ENCODE data around the gene SLIT3.

Gene SLIT3

GRCh38 chr5:168878135-168878745, 422.7 kb downstream of the SLIT3 start:
- FAIRE-seq, result no peak

- no peak for FAIRE-seq
Measured at GRCh38 chr5:168877132-168877892, 423.6 kb downstream of the SLIT3 start.

GRCh38 chr5:168876419-168876818, 424.5 kb downstream of the SLIT3 start:
- FAIRE-seq, result no peak

- no peak for FAIRE-seq
Measured at GRCh38 chr5:168875832-168876231, 425.1 kb downstream of the SLIT3 start.

GRCh38 chr5:168874713-168875380, 426.1 kb downstream of the SLIT3 start:
- no peak for FAIRE-seq

- FAIRE-seq, result no peak
Measured at GRCh38 chr5:168872246-168872645, 428.7 kb downstream of the SLIT3 start.

GRCh38 chr5:168870910-168871309, 430.0 kb downstream of the SLIT3 start:
- no peak for FAIRE-seq

GRCh38 chr5:168869615-168870227, 431.2 kb downstream of the SLIT3 start:
- FAIRE-seq, result no peak

- FAIRE-seq, result no peak
Measured at GRCh38 chr5:168867241-168867640, 433.7 kb downstream of the SLIT3 start.

GRCh38 chr5:168865968-168866367, 435.0 kb downstream of the SLIT3 start:
- FAIRE-seq, result no peak

- no peak for FAIRE-seq
Measured at GRCh38 chr5:168863021-168863420, 437.9 kb downstream of the SLIT3 start.

- FAIRE-seq, result no peak
Measured at GRCh38 chr5:168860503-168860902, 440.4 kb downstream of the SLIT3 start.

- no peak for FAIRE-seq
Measured at GRCh38 chr5:168860081-168860480, 440.9 kb downstream of the SLIT3 start.

- no peak for FAIRE-seq
Measured at GRCh38 chr5:168859471-168859870, 441.5 kb downstream of the SLIT3 start.

GRCh38 chr5:168858994-168859393, 441.9 kb downstream of the SLIT3 start:
- no peak for FAIRE-seq

GRCh38 chr5:168858371-168858770, 442.6 kb downstream of the SLIT3 start:
- no peak for FAIRE-seq

GRCh38 chr5:168853972-168854371, 447.0 kb downstream of the SLIT3 start:
- no peak for FAIRE-seq

- no peak for FAIRE-seq
Measured at GRCh38 chr5:168852329-168852728, 448.6 kb downstream of the SLIT3 start.

GRCh38 chr5:168851902-168852321, 449.0 kb downstream of the SLIT3 start:
- no peak for FAIRE-seq

GRCh38 chr5:168850683-168851082, 450.3 kb downstream of the SLIT3 start:
- FAIRE-seq, result no peak

- FAIRE-seq, result no peak
Measured at GRCh38 chr5:168848569-168848968, 452.4 kb downstream of the SLIT3 start.

GRCh38 chr5:168847511-168848073, 453.3 kb downstream of the SLIT3 start:
- FAIRE-seq, result no peak

GRCh38 chr5:168844922-168845296, 456.0 kb downstream of the SLIT3 start:
- no peak for FAIRE-seq

Data from A204.1 (cell line).